HFFc6 (cell line): Measurements from ENCODE around the gene SMNDC1. TPM values are rescaled to one million over a fixed set of nuclear protein-coding genes. Genes with fewer than 3 reads are reported as not detected.

ENCODE experiments used
- DNase-seq: peaks from one replicate; pipeline ENCODE4 v3.0.0-alpha.2; 2018
- H3K27ac Mint-ChIP-seq: 2 replicates; pipeline ENCODE4 v1.8.0; 2020; ENCODE audit warnings: mild to moderate bottlenecking, mixed read lengths
- H3K27me3 Mint-ChIP-seq: 2 replicates; pipeline ENCODE4 v1.8.0; 2021; ENCODE audit warnings: mild to moderate bottlenecking, moderate library complexity, mixed read lengths; ENCODE audit not compliant: insufficient read depth
- H3K36me3 Mint-ChIP-seq: 2 replicates; pipeline ENCODE4 v1.8.0; 2021; ENCODE audit warnings: low read depth, mixed read lengths
- H3K4me1 Mint-ChIP-seq: 2 replicates; pipeline ENCODE4 v1.8.0; 2020; ENCODE audit warnings: low read depth, mixed read lengths
- H3K4me3 Mint-ChIP-seq: 2 replicates; pipeline ENCODE4 v1.8.0; 2020; ENCODE audit warnings: mild to moderate bottlenecking, moderate library complexity, mixed read lengths
- H3K9me3 Mint-ChIP-seq: 2 replicates; pipeline ENCODE4 v1.8.0; 2020; ENCODE audit warnings: mild to moderate bottlenecking, mixed read lengths
- CTCF ChIP-seq: fragments of 200-600 bp; sonication (generic); IDR thresholded peaks from 2 replicates; pipeline ENCODE4 v1.5.0; 2021; ENCODE audit warnings: antibody characterized with exemption, mild to moderate bottlenecking
- total RNA-seq, 6 experiments: library from RNA; stranded (reverse); fragmentation: NEBNext Ultra II Directional; extraction: Animal tissue kit (Norgen Biotek cat#: 25700); gene quantifications; 2 replicates in 1 of 6; 3 replicates in 5 of 6; pipeline ENCODE4 v1.2.3, GENCODE V29; 2021

Gene SMNDC1
- total RNA-seq, 6 experiments from 2014 or later: 31.5 to 37.5 (median 34.8) TPM

- Mint-ChIP-seq H3K27ac (peak overlapping the region; percentile 86), H3K4me3 (no peak overlapping the region), H3K9me3 (peaks cover 4% of the 10 kb centered on the region; the same call in 1 of the 2 replicates), H3K27me3 (no peaks in the 10 kb centered on the region; the same call in none of the 2 replicates), H3K36me3 (peaks cover 8% of the 10 kb centered on the region; the same call in 1 of the 2 replicates), H3K4me1 (peaks cover 52% of the 10 kb centered on the region)
- TF ChIP-seq CTCF: no peak
- no peak for DNase-seq
These were observed 17.3 kb upstream of the SMNDC1 start for GRCh38 chr10:110321869-110322620.

GRCh38 chr10:110317866-110318850, 13.4 kb upstream of the SMNDC1 start:
- Mint-ChIP-seq H3K36me3 (peaks cover 8% of the 10 kb centered on the region; the same call in 1 of the 2 replicates), H3K27me3 (no peaks in the 10 kb centered on the region; the same call in none of the 2 replicates), H3K27ac (no peak overlapping the region), H3K4me3 (no peak overlapping the region), H3K9me3 (no peaks in the 10 kb centered on the region), H3K4me1 (peaks cover 14% of the 10 kb centered on the region)
- no peak for DNase-seq
- no peak for TF ChIP-seq CTCF

GRCh38 chr10:110313674-110314073, 9.0 kb upstream of the SMNDC1 start:
- H3K9me3 Mint-ChIP-seq: no peaks in the 10 kb centered on the region
- no peak overlapping the region for H3K27ac Mint-ChIP-seq

GRCh38 chr10:110312206-110312605, 7.5 kb upstream of the SMNDC1 start:
- no peak overlapping the region; the same call in 1 of the 2 replicates for H3K27ac Mint-ChIP-seq
- no peak overlapping the region for H3K4me3 Mint-ChIP-seq
- H3K36me3 Mint-ChIP-seq: no peaks in the 10 kb centered on the region
- H3K4me1 Mint-ChIP-seq: peaks cover 37% of the 10 kb centered on the region
- TF ChIP-seq CTCF: no peak
- no peaks in the 10 kb centered on the region for H3K9me3 Mint-ChIP-seq
- no peak for DNase-seq
- H3K27me3 Mint-ChIP-seq: no peaks in the 10 kb centered on the region

More at GRCh38 chr10:110313674-110314073, 9.0 kb upstream of the SMNDC1 start:
- Mint-ChIP-seq H3K4me3 (no peak overlapping the region), H3K36me3 (no peaks in the 10 kb centered on the region), H3K4me1 (peaks cover 29% of the 10 kb centered on the region), H3K27me3 (no peaks in the 10 kb centered on the region; the same call in 1 of the 2 replicates)
- TF ChIP-seq CTCF: no peak
- DNase-seq: no peak

GRCh38 chr10:110311357-110311949, 6.7 kb upstream of the SMNDC1 start:
- Mint-ChIP-seq H3K27me3 (no peaks in the 10 kb centered on the region), H3K36me3 (no peaks in the 10 kb centered on the region), H3K4me1 (peaks cover 38% of the 10 kb centered on the region), H3K4me3 (no peak overlapping the region), H3K9me3 (no peaks in the 10 kb centered on the region), H3K27ac (peak overlapping the region; percentile 56)
- peak; percentile 84 for TF ChIP-seq CTCF
- DNase-seq: peak; percentile 49
